K562 (cell line): ENCODE measurements around the gene PHTF1. TPM values are rescaled to one million over a fixed set of nuclear protein-coding genes. Genes with fewer than 3 reads are reported as not detected.

Source experiments
- CEBPG ChIP-seq, 3 experiments: fragments of 200-800 bp in 1 of 3; sonication (Bioruptor generic) in 1 of 3; sonication (generic) in 1 of 3; formaldehyde crosslinking in 1 of 3; IDR thresholded peaks in 2 of 3; conservative IDR thresholded peaks in 1 of 3; 2 replicates each; pipeline versions ENCODE4 v1.6.1 to v1.8.0; 2016 to 2022; ENCODE audit warnings: missing compliant biosample characterization in 2 of 3, missing genetic modification characterization in 2 of 3, mild to moderate bottlenecking in 1 of 3, missing genetic modification reagents in 1 of 3
- CGGBP1 ChIP-seq: fragments of 250-450 bp; sonication (Bioruptor Pico); IDR thresholded peaks from 2 replicates; pipeline ENCODE4 v1.9.0; 2021; ENCODE audit warnings: mild to moderate bottlenecking
- DEAF1 ChIP-seq: fragments of 450-650 bp; formaldehyde crosslinking; IDR thresholded peaks from 2 replicates; pipeline ENCODE4 v1.4.0; 2020; ENCODE audit warnings: mild to moderate bottlenecking, moderate library complexity
- PBX2 ChIP-seq, 2 experiments: IDR thresholded peaks in 1 of 2; conservative IDR thresholded peaks in 1 of 2; 2 replicates each; pipeline ENCODE4 v1.6.1; 2016; ENCODE audit warnings: low read depth in 2 of 2, mild to moderate bottlenecking in 1 of 2, missing compliant biosample characterization in 1 of 2, missing genetic modification characterization in 1 of 2, moderate library complexity in 1 of 2
- PHB2 ChIP-seq: fragments of 450-650 bp; IDR thresholded peaks from 2 replicates; pipeline ENCODE4 v1.6.1; 2017; ENCODE audit warnings: low read depth
- PKNOX1 ChIP-seq: fragments of 450-650 bp; IDR thresholded peaks from 2 replicates; pipeline ENCODE4 v1.6.1; 2016
- SMAD2 ChIP-seq: fragments of 150-350 bp; IDR thresholded peaks from 2 replicates; pipeline ENCODE4 v1.6.1; 2014; ENCODE audit warnings: low read depth, mild to moderate bottlenecking, low read length
- ZKSCAN1 ChIP-seq: fragments of 150-350 bp; IDR thresholded peaks from 2 replicates; pipeline ENCODE4 v1.6.1; 2016; ENCODE audit warnings: low read depth, low read length
- polyA plus RNA-seq, 8 experiments: library from polyadenylated mRNA; depleted of rRNA in 4 of 8; stranded (reverse) in 5 of 8; unstranded in 3 of 8; fragments of >200 nt; fragmentation: Nextera tagmentation in 2 of 8; fragmentation: Illumina TruSeq in 1 of 8; extraction: Ambion mirVana in 2 of 8; extraction: Trizol in 1 of 8; gene quantifications; 2 replicates each; pipeline versions ENCODE4 v1.2.1 to v1.2.3, GENCODE V29; 2011 to 2014; ENCODE audit warnings: inconsistent platforms in 1 of 8, missing spikeins in 1 of 8
- total RNA-seq, 7 experiments: library from RNA; depleted of rRNA in 6 of 7; stranded (reverse); fragments of >200 nt in 6 of 7; fragmentation: Illumina TruSeq in 2 of 7; extraction: Trizol in 2 of 7; gene quantifications; 2 replicates each; pipeline versions ENCODE4 v1.2.1 to v1.2.3, GENCODE V29; 2011 to 2021; ENCODE audit warnings: low replicate concordance in 1 of 7

The PHTF1 gene
- total and polyA plus RNA-seq, 9 of the 15 experiments (the other 6 are each of a cell fraction or from before 2014, with no cell fraction given), result 8.4 to 36.2 (median 23.0) TPM

- no peak for TF ChIP-seq ZKSCAN1
- TF ChIP-seq SMAD2, result no peak
- no peak for TF ChIP-seq DEAF1 (CRISPR knock-in tag)
- peak; percentile 39; the same call in 1 of the 2 replicates for TF ChIP-seq CEBPG (CRISPR knock-in tag; IDR thresholded peaks at IDR 0.05)
- 0 out of 4 replicates have a peak, but pooled peaks of 1 of the 2 experiments have one; percentile 27 for TF ChIP-seq CEBPG (tag; conservative IDR thresholded peaks at IDR 0.05 in 1 of 2, IDR thresholded peaks at IDR 0.05 in 1 of 2)
- peak; percentile 48; the same call in 1 of the 2 replicates for TF ChIP-seq PKNOX1
- no peak for TF ChIP-seq PBX2 (CRISPR knock-in tag; IDR thresholded peaks at IDR 0.05; ENCODE audit: low read depth)
- TF ChIP-seq PBX2 (tag; conservative IDR thresholded peaks at IDR 0.05; ENCODE audit: low read depth), result peak; percentile 18; the same call in 1 of the 2 replicates
- TF ChIP-seq PHB2, result no peak
- no peak for TF ChIP-seq CGGBP1 (CRISPR knock-in tag)
These were observed 25.0 kb upstream of the PHTF1 start (continued) for GRCh38 chr1:113784104-113784779.
